ENCODE measurements around the gene CHN1. TPM values are rescaled to one million over a fixed set of nuclear protein-coding genes. Genes with fewer than 3 reads are reported as not detected.

The CHN1 gene
- total RNA-seq, 1 experiment from 2014 or later = 0.41 TPM

DNA sequence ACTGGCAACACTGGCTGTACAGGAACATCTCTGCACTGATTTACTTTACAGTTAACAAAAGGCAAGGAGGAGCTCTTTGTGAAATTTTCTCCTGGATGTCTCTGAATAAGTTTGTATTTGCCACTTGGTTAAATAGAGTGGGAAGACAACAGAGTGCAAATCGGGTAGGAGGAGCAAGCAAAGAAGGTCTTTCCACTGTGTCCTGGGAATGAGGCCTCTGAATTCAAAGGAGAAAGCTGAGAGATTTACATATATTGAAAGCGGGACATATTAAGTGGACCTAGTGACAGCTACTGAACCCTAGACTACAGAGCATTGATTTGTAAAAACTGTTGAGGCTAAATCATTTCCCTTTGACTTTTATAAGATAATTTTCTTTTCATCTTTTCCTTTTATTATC, 123.5 kb downstream of the CHN1 start:
- no peaks in the 10 kb centered on the region for H3K9me3 ChIP-seq
- no peak for DNase-seq
- no TSS peak for BruUV-seq (replicated peaks)
- Mint-ChIP-seq H3K36me3 (ENCODE audit: insufficient read depth, unreplicated experiment) (no peaks in the 10 kb centered on the region), H3K4me3 (ENCODE audit: unreplicated experiment) (no peak overlapping the region), H3K9me3 (ENCODE audit: unreplicated experiment) (no peaks in the 10 kb centered on the region), H3K27me3 (ENCODE audit: insufficient read depth, unreplicated experiment) (peaks cover 6% of the 10 kb centered on the region), H3K4me1 (ENCODE audit: low read depth, unreplicated experiment) (no peaks in the 10 kb centered on the region), H3K27ac (ENCODE audit: unreplicated experiment) (no peak overlapping the region)
- no peaks in the 10 kb centered on the region for H3K4me1 ChIP-seq
- ChIA-PET CTCF (interaction anchor here (1.2 kb wide), 1 partner anchor 110 kb away, joined by 3 read pairs; no protein-coding TSS in a partner anchor), POLR2A (no interaction called here)
- H3K36me3 ChIP-seq (ENCODE audit: control insufficient read depth, insufficient read depth, low read length) = no peaks in the 10 kb centered on the region
- H3K4me3 ChIP-seq (ENCODE audit: low read depth, low read length) = no peak overlapping the region
- intact Hi-C loops (cut with micrococcal nuclease; ENCODE audit: unreplicated experiment) = loop anchor here (10.0 kb wide), 1 partner anchor 107 kb away; no protein-coding TSS in a partner anchor
- H3K27me3 ChIP-seq (replicated peaks; ENCODE audit: control insufficient read depth, insufficient read depth, low read length) = no peaks in the 10 kb centered on the region
- TF ChIP-seq, protein P1, sequence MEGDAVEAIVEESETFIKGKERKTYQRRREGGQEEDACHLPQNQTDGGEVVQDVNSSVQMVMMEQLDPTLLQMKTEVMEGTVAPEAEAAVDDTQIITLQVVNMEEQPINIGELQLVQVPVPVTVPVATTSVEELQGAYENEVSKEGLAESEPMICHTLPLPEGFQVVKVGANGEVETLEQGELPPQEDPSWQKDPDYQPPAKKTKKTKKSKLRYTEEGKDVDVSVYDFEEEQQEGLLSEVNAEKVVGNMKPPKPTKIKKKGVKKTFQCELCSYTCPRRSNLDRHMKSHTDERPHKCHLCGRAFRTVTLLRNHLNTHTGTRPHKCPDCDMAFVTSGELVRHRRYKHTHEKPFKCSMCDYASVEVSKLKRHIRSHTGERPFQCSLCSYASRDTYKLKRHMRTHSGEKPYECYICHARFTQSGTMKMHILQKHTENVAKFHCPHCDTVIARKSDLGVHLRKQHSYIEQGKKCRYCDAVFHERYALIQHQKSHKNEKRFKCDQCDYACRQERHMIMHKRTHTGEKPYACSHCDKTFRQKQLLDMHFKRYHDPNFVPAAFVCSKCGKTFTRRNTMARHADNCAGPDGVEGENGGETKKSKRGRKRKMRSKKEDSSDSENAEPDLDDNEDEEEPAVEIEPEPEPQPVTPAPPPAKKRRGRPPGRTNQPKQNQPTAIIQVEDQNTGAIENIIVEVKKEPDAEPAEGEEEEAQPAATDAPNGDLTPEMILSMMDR (IDR thresholded peaks at IDR 0.05; ENCODE audit: insufficient read depth in 1 of 2, low read depth in 1 of 2, low read length in 1 of 2, severe bottlenecking in 1 of 2, unreplicated experiment in 1 of 2) = no peak

DNA sequence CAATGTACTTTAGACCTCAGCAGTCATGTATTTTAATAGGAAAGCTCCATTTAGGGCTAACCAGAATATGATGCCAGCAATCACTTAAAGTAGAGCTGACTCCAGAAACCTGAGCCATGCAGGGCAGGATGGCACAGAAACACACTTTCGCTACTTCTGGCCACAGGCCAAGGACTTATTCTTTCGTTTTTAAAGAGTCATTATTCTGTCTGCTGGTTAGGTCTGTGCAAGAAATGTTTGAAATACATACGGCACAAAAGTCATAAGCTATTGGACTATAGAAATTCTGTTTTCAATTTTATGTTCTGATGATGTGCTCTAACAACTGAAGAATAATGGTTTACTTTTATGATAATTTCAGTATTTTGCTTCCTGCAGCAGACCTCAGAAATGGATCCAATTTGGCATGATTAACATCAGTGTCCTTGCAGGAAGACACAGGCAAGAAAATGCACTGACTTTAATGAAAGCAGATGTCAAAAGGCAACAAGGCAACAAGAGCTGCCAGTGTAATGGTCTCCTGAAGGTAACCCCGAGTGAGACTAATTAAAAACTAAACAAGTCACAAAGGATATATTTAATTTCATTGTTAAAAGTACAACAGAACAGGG, 126.5 kb downstream of the CHN1 start:
- POLR2A ChIA-PET = no interaction called here
- intact Hi-C loops (cut with micrococcal nuclease; ENCODE audit: unreplicated experiment) = no loop called here
- Mint-ChIP-seq H3K4me3 (ENCODE audit: unreplicated experiment) (no peak overlapping the region), H3K4me1 (ENCODE audit: low read depth, unreplicated experiment) (no peaks in the 10 kb centered on the region), H3K27ac (ENCODE audit: unreplicated experiment) (no peak overlapping the region), H3K27me3 (ENCODE audit: insufficient read depth, unreplicated experiment) (peaks cover 8% of the 10 kb centered on the region), H3K9me3 (ENCODE audit: unreplicated experiment) (no peaks in the 10 kb centered on the region), H3K36me3 (ENCODE audit: insufficient read depth, unreplicated experiment) (no peaks in the 10 kb centered on the region)
- CTCF ChIA-PET = interaction anchor here (1.0 kb wide), 1 partner anchor 181 kb away, joined by 3 read pairs; no protein-coding TSS in a partner anchor
- H3K27me3 ChIP-seq (replicated peaks; ENCODE audit: control insufficient read depth, insufficient read depth, low read length) = no peaks in the 10 kb centered on the region
- H3K36me3 ChIP-seq (ENCODE audit: control insufficient read depth, insufficient read depth, low read length) = no peaks in the 10 kb centered on the region
- no peak for DNase-seq
- H3K4me1 ChIP-seq = no peaks in the 10 kb centered on the region
- H3K9me3 ChIP-seq = no peaks in the 10 kb centered on the region
- BruUV-seq (replicated peaks) = no TSS peak
- H3K4me3 ChIP-seq (ENCODE audit: low read depth, low read length) = no peak overlapping the region
- TF ChIP-seq, protein P1 (IDR thresholded peaks at IDR 0.05; ENCODE audit: insufficient read depth in 1 of 2, low read depth in 1 of 2, low read length in 1 of 2, severe bottlenecking in 1 of 2, unreplicated experiment in 1 of 2) = no peak

DNA sequence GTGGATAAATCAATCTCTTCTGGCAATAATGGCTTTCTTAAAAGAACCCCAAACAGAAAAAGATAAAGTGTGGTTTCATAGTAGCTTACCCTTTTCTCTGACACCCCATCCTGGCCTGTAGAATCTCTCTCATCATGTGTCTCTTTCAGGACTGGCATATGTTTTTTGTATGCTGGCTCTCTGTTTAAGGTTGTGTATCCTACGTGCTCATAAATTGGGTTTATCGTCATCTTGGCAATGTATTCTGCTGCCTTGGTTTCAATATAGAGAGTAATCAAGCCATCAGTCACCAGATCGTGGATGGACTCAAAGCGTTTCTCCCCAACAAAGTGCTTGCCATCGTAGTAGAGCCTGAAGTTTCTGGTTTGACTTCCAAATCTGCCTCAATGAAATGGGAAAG, 127.4 kb downstream of the CHN1 start:
- no peaks in the 10 kb centered on the region for H3K4me1 Mint-ChIP-seq (ENCODE audit: low read depth, unreplicated experiment)
- TF ChIP-seq, protein P1 (IDR thresholded peaks at IDR 0.05; ENCODE audit: insufficient read depth in 1 of 2, low read depth in 1 of 2, low read length in 1 of 2, severe bottlenecking in 1 of 2, unreplicated experiment in 1 of 2) = no peak

More for the DNA sequence above, 127.4 kb downstream of the CHN1 start:
- intact Hi-C loops (cut with micrococcal nuclease; ENCODE audit: unreplicated experiment) = no loop called here
- H3K27me3 ChIP-seq (replicated peaks; ENCODE audit: control insufficient read depth, insufficient read depth, low read length) = no peaks in the 10 kb centered on the region
- no peaks in the 10 kb centered on the region for H3K9me3 ChIP-seq
- no peaks in the 10 kb centered on the region for H3K36me3 Mint-ChIP-seq (ENCODE audit: insufficient read depth, unreplicated experiment)
- no peaks in the 10 kb centered on the region for H3K4me1 ChIP-seq
- ChIA-PET CTCF (no interaction called here), POLR2A (no interaction called here)
- no peak for DNase-seq
- H3K4me3 ChIP-seq (ENCODE audit: low read depth, low read length) = no peak overlapping the region
- no peak overlapping the region for H3K4me3 Mint-ChIP-seq (ENCODE audit: unreplicated experiment)
- no peak overlapping the region for H3K27ac Mint-ChIP-seq (ENCODE audit: unreplicated experiment)
- H3K27me3 Mint-ChIP-seq (ENCODE audit: insufficient read depth, unreplicated experiment) = peaks cover 11% of the 10 kb centered on the region
- no peaks in the 10 kb centered on the region for H3K36me3 ChIP-seq (ENCODE audit: control insufficient read depth, insufficient read depth, low read length)
- H3K9me3 Mint-ChIP-seq (ENCODE audit: unreplicated experiment) = no peaks in the 10 kb centered on the region
- no TSS peak for BruUV-seq (replicated peaks)
